Activated T-cell treated with anti-CD3 and anti-CD28 coated beads, Interleukin-2, amount 50 U/mL, for 24 hours (primary cell): ENCODE results near the gene CYP3A4.
"Not testable (repeated sequence)": the region's sequence is repeated elsewhere in the genome, so short reads cannot be mapped to it uniquely, and the experiment has no call there.

Experiments
- DNase-seq: peaks from one replicate; pipeline ENCODE4 v3.0.0-alpha.2; 2020
- H3K27ac Mint-ChIP-seq: 2 replicates; pipeline ENCODE4 v1.8.0; 2020; ENCODE audit warnings: mild to moderate bottlenecking, mixed read lengths
- H3K27me3 Mint-ChIP-seq: 2 replicates; pipeline ENCODE4 v1.8.0; 2020; ENCODE audit warnings: mixed read lengths
- H3K36me3 Mint-ChIP-seq: 2 replicates; pipeline ENCODE4 v1.8.0; 2020; ENCODE audit warnings: low read depth, mixed read lengths
- H3K4me1 Mint-ChIP-seq: 2 replicates; pipeline ENCODE4 v1.8.0; 2020; ENCODE audit warnings: low read depth, mixed read lengths
- H3K4me3 Mint-ChIP-seq: 2 replicates; pipeline ENCODE4 v1.8.0; 2020; ENCODE audit warnings: mild to moderate bottlenecking, moderate library complexity, mixed read lengths
- H3K9me3 Mint-ChIP-seq: 2 replicates; pipeline ENCODE4 v1.8.0; 2020; ENCODE audit warnings: mixed read lengths

Gene CYP3A4

GRCh38 chr7:99751322-99752052 lies 32.5 kb downstream of the CYP3A4 start:
- not testable (repeated sequence) for DNase-seq, H3K27ac Mint-ChIP-seq, H3K36me3 Mint-ChIP-seq, H3K4me3 Mint-ChIP-seq, H3K9me3 Mint-ChIP-seq
- Mint-ChIP-seq H3K27me3 (peaks cover 17% of the 10 kb centered on the region), H3K4me1 (peaks cover 16% of the 10 kb centered on the region)

GRCh38 chr7:99748846-99749579 lies 35.0 kb downstream of the CYP3A4 start:
- Mint-ChIP-seq H3K9me3 (peaks cover 9% of the 10 kb centered on the region), H3K36me3 (no peaks in the 10 kb centered on the region), H3K27ac (no peak overlapping the region), H3K4me3 (no peak overlapping the region), H3K27me3 (peaks cover 24% of the 10 kb centered on the region), H3K4me1 (peaks cover 16% of the 10 kb centered on the region)
- no peak for DNase-seq

GRCh38 chr7:99746915-99747314 lies 37.1 kb downstream of the CYP3A4 start:
- DNase-seq, H3K27ac Mint-ChIP-seq, H3K36me3 Mint-ChIP-seq, H3K4me3 Mint-ChIP-seq: not testable (repeated sequence)
- Mint-ChIP-seq H3K27me3 (peaks cover 28% of the 10 kb centered on the region), H3K9me3 (peaks cover 11% of the 10 kb centered on the region), H3K4me1 (peaks cover 16% of the 10 kb centered on the region)

GRCh38 chr7:99745395-99745794 lies 38.6 kb downstream of the CYP3A4 start:
- peaks cover 26% of the 10 kb centered on the region for H3K4me1 Mint-ChIP-seq
- peaks cover 11% of the 10 kb centered on the region for H3K9me3 Mint-ChIP-seq
- H3K4me3 Mint-ChIP-seq, H3K27ac Mint-ChIP-seq, H3K36me3 Mint-ChIP-seq, DNase-seq: not testable (repeated sequence)
- peaks cover 19% of the 10 kb centered on the region for H3K27me3 Mint-ChIP-seq

GRCh38 chr7:99742737-99743394 lies 41.1 kb downstream of the CYP3A4 start:
- Mint-ChIP-seq H3K36me3 (peaks cover 13% of the 10 kb centered on the region), H3K27me3 (peaks cover 15% of the 10 kb centered on the region), H3K27ac (no peak overlapping the region), H3K9me3 (peaks cover 11% of the 10 kb centered on the region), H3K4me3 (no peak overlapping the region), H3K4me1 (peaks cover 21% of the 10 kb centered on the region)
- no peak for DNase-seq

- H3K27me3 Mint-ChIP-seq = peaks cover 13% of the 10 kb centered on the region
- peaks cover 19% of the 10 kb centered on the region for H3K4me1 Mint-ChIP-seq
- no peak for DNase-seq
- peak overlapping the region; percentile 77 for H3K27ac Mint-ChIP-seq
- no peak overlapping the region for H3K4me3 Mint-ChIP-seq
- H3K9me3 Mint-ChIP-seq = peaks cover 11% of the 10 kb centered on the region
- peaks cover 15% of the 10 kb centered on the region for H3K36me3 Mint-ChIP-seq
Measured at GRCh38 chr7:99741441-99741795, 42.6 kb downstream of the CYP3A4 start.

GRCh38 chr7:99740573-99741440 lies 43.2 kb downstream of the CYP3A4 start:
- DNase-seq = no peak
- Mint-ChIP-seq H3K36me3 (peaks cover 15% of the 10 kb centered on the region), H3K27ac (peak overlapping the region; percentile 77), H3K9me3 (peaks cover 11% of the 10 kb centered on the region), H3K27me3 (peaks cover 13% of the 10 kb centered on the region), H3K4me1 (peaks cover 19% of the 10 kb centered on the region), H3K4me3 (no peak overlapping the region)

GRCh38 chr7:99739699-99740572 lies 44.0 kb downstream of the CYP3A4 start:
- Mint-ChIP-seq H3K9me3 (peaks cover 6% of the 10 kb centered on the region), H3K27ac (peak overlapping the region; percentile 57), H3K27me3 (peaks cover 13% of the 10 kb centered on the region), H3K4me3 (no peak overlapping the region), H3K36me3 (peaks cover 15% of the 10 kb centered on the region), H3K4me1 (peaks cover 19% of the 10 kb centered on the region)
- DNase-seq = no peak

GRCh38 chr7:99737726-99738125 lies 46.3 kb downstream of the CYP3A4 start:
- peaks cover 19% of the 10 kb centered on the region for H3K4me1 Mint-ChIP-seq
- no peak overlapping the region for H3K27ac Mint-ChIP-seq
- H3K9me3 Mint-ChIP-seq = no peaks in the 10 kb centered on the region
- no peak overlapping the region for H3K4me3 Mint-ChIP-seq
- H3K36me3 Mint-ChIP-seq = peaks cover 15% of the 10 kb centered on the region
- no peaks in the 10 kb centered on the region for H3K27me3 Mint-ChIP-seq
- DNase-seq = no peak

GRCh38 chr7:99736667-99737066 lies 47.3 kb downstream of the CYP3A4 start:
- not testable (repeated sequence) for DNase-seq
- peaks cover 25% of the 10 kb centered on the region for H3K4me1 Mint-ChIP-seq

GRCh38 chr7:99734987-99735386 lies 49.0 kb downstream of the CYP3A4 start, which contains the start of gene CYP3A7:
Gene CYP3A7, minus strand, starts transcription at chr7:99735196. Its CDS starts 103 bp downstream, at chr7:99735093.
- Mint-ChIP-seq H3K4me1 (peaks cover 18% of the 10 kb centered on the region), H3K9me3 (no peaks in the 10 kb centered on the region), H3K27ac (no peak within 1 kb of the TSS), H3K36me3 (peaks cover 11% of the 10 kb centered on the region), H3K27me3 (no peaks in the 10 kb centered on the region), H3K4me3 (no peak within 1 kb of the TSS)
- no peak for DNase-seq

More at GRCh38 chr7:99736667-99737066, 47.3 kb downstream of the CYP3A4 start:
- H3K27ac Mint-ChIP-seq, H3K4me3 Mint-ChIP-seq, H3K27me3 Mint-ChIP-seq, H3K9me3 Mint-ChIP-seq: not testable (repeated sequence)
- peaks cover 15% of the 10 kb centered on the region for H3K36me3 Mint-ChIP-seq

GRCh38 chr7:99733448-99733847 lies 50.5 kb downstream of the CYP3A4 start:
- Mint-ChIP-seq H3K27ac (no peak overlapping the region), H3K36me3 (peaks cover 5% of the 10 kb centered on the region), H3K27me3 (no peaks in the 10 kb centered on the region), H3K9me3 (no peaks in the 10 kb centered on the region), H3K4me1 (peaks cover 13% of the 10 kb centered on the region), H3K4me3 (no peak overlapping the region)
- no peak for DNase-seq

- no peaks in the 10 kb centered on the region for H3K9me3 Mint-ChIP-seq
- H3K4me3 Mint-ChIP-seq = no peak overlapping the region
- no peaks in the 10 kb centered on the region for H3K27me3 Mint-ChIP-seq
- H3K4me1 Mint-ChIP-seq = peaks cover 13% of the 10 kb centered on the region
- no peak overlapping the region for H3K27ac Mint-ChIP-seq
- no peak for DNase-seq
- H3K36me3 Mint-ChIP-seq = peaks cover 2% of the 10 kb centered on the region
Measured at GRCh38 chr7:99733003-99733402, 51.0 kb downstream of the CYP3A4 start.
